Measurements from ENCODE around the gene MTG2.

DNA sequence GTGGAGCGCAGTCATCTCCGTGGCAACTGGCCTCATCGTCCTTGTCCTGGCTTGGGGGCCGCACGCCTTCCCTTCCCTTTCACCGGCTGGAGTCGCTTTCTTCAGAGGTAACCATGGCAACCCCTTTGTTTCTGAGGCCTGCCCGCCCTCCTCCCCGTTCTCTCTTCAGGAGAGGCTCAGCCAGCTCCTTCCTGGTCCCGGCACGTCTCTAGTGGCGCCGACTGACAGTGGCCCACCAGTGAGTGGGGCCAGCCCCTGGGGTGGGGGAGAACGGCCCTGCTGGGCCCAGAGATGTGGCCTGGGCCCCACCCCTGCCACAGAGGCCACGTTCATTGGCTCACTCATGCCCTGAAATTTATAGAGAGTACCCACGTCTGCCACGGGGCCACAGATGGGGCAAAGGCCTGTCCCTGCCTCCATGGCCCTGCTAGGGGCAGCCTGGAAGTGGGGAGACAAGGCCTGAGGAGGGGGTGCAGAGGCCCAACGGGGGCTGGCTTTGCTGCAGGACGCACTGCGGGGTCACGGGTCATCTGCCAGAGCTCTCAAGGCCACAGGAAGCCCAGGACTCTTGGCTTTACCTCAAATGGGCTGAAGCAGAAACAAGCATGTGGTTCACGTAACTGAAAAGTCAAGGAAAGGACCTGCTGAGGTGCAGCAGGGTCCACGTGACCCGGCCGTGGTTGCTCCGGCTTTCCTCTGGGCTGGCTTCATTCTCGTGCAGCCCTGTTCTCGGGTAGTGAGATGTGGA lies 54.1 kb downstream of the MTG2 start:
- TF ChIP-seq SIN3A (IDR thresholded peaks at IDR 0.05; ENCODE audit: borderline replicate concordance, insufficient read depth, low read depth, low read length), result no peak
- TF ChIP-seq, protein P1, sequence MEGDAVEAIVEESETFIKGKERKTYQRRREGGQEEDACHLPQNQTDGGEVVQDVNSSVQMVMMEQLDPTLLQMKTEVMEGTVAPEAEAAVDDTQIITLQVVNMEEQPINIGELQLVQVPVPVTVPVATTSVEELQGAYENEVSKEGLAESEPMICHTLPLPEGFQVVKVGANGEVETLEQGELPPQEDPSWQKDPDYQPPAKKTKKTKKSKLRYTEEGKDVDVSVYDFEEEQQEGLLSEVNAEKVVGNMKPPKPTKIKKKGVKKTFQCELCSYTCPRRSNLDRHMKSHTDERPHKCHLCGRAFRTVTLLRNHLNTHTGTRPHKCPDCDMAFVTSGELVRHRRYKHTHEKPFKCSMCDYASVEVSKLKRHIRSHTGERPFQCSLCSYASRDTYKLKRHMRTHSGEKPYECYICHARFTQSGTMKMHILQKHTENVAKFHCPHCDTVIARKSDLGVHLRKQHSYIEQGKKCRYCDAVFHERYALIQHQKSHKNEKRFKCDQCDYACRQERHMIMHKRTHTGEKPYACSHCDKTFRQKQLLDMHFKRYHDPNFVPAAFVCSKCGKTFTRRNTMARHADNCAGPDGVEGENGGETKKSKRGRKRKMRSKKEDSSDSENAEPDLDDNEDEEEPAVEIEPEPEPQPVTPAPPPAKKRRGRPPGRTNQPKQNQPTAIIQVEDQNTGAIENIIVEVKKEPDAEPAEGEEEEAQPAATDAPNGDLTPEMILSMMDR (IDR thresholded peaks at IDR 0.05), result no peak
